GM13977 (cell line): ENCODE data around the gene MAG.

ENCODE experiments used
- DNase-seq: peaks from one replicate; pipeline ENCODE4 v3.0.0; 2012; ENCODE audit warnings: low spot score
- CTCF ChIP-seq: IDR thresholded peaks from 2 replicates; pipeline ENCODE4 v1.5.1; 2012; ENCODE audit warnings: mild to moderate bottlenecking, control low read depth; ENCODE audit not compliant: insufficient read depth; ENCODE audit errors: extremely low read depth, missing control alignments
- in situ Hi-C: fragments of 300-500 bp; cut with MboI; formaldehyde crosslinking; loops from one replicate; pipeline ENCODE4 v1.12.0; 2022; ENCODE audit warnings: low sequenced_read_pairs, low pct_unique_long_range_greater_than_20kb, mixed read lengths, inconsistent platforms; ENCODE audit not compliant: unreplicated experiment

MAG gene

GRCh38 chr19:35337097-35337983, 45.4 kb downstream of the MAG start:
- in situ Hi-C loops, result no loop called here
- no peak for DNase-seq
- no peak for TF ChIP-seq CTCF

GRCh38 chr19:35337984-35338296, 46.0 kb downstream of the MAG start:
- no peak for DNase-seq

GRCh38 chr19:35340431-35340830, 48.5 kb downstream of the MAG start:
- in situ Hi-C loops, result no loop called here
- no peak for TF ChIP-seq CTCF
- DNase-seq, result no peak

More at GRCh38 chr19:35337984-35338296, 46.0 kb downstream of the MAG start:
- in situ Hi-C loops, result no loop called here
- TF ChIP-seq CTCF, result no peak

- TF ChIP-seq CTCF, result no peak
- in situ Hi-C loops, result no loop called here
- peak; percentile 3 for DNase-seq
Measured at GRCh38 chr19:35341006-35341405, 49.0 kb downstream of the MAG start.

- peak; percentile 2 for DNase-seq
- TF ChIP-seq CTCF, result no peak
- in situ Hi-C loops, result no loop called here
Measured at GRCh38 chr19:35341565-35342225, 49.7 kb downstream of the MAG start.

GRCh38 chr19:35342430-35342829, 50.5 kb downstream of the MAG start:
- in situ Hi-C loops, result no loop called here
- no peak for DNase-seq
- TF ChIP-seq CTCF, result no peak
